NCI-H2227 (cell line): Measurements from ENCODE around the gene NAPG.
A peak's percentile ranks its signal among the peaks of the same experiment; 100 is the strongest.
"Not testable (repeated sequence)": the region's sequence is repeated elsewhere in the genome, so short reads cannot be mapped to it uniquely, and the experiment has no call there.

Experiments used
- DNase-seq: peaks from one replicate; lab custom pipeline; 2025; ENCODE audit not compliant: unreplicated experiment; lab: John Stamatoyannopoulos, UW

Gene NAPG

GRCh38 chr18:10525697-10526560 lies at the start of gene NAPG:
NAPG (plus strand) TSS chr18:10526027; CDS start chr18:10526103, 76 bp downstream.
- peak; percentile 98 for DNase-seq

DNA sequence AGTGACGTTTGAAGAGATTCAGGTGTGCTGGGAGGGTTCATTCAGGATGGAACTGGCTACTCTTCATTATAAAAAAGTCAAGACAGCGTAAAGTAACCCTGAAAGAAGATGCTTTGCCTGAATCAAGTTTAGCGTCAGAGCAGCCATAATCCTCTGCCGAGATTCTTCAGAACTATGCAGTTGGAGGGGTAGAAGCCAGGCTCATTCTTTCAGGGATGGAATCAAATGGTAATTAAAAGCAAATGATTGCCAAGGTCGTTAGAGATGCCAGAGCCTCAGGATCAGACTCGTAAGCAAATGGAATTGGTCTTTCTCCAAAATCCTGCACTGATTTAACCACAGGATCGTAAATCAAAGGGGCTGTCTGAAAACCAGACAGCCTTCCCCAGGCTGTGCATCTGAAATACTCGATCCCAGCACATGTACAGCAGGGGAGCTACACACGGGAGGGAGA lies 49.5 kb upstream of the NAPG start:
- no peak for DNase-seq

- no peak for DNase-seq
Observed at GRCh38 chr18:10477121-10477862, 48.5 kb upstream of the NAPG start.

- DNase-seq, result no peak
Observed at GRCh38 chr18:10477863-10478260, 48.0 kb upstream of the NAPG start.

DNA sequence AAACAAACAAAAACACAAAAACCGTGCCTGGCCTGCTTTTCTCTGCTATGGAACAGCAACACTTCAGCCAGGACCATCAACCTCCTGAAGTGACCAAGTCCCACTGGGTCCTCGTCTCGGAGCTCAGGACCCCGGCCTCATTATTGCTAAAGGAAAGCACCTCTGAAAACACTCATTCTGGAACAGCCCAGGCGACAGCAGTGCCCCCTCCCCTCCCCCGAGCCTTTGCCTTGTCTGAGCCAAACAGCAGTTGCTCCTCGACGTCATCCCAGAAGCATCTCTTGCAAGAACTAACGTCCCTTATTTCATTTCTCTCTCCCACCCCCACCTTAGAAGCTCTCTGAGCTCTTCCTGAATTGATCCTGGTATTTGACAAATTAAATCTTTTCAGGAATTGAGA lies 44.0 kb upstream of the NAPG start:
- no peak for DNase-seq

DNA sequence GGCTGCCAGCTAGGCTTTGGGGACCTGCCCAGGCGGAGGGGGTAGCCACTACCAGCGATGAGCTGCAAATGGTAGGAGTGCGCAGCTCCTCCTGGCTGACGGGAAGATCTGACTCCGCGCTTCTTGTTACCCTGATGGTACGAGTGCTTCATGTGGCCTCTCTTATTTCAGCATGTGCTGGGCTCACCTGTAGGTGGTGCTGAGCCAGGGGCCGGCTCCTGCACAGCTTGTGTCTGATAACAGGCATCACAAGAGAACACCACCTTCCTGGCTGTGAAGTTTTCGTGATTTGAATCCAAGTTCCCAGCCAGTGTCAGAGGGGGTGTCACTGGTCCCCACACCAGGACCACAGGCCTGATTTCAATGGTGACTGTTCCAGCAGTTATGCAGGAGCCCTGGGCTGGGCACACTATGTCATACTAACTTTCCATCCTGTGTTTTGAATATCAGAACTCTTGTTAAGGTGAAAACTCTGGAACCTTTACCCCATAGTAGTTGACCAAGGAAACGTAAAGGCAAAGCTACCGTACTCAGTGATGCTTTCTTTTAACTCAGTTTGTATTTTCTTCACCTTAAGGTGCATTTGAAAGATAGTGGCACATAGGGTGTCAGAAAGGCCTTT lies 43.4 kb upstream of the NAPG start:
- no peak for DNase-seq

DNA sequence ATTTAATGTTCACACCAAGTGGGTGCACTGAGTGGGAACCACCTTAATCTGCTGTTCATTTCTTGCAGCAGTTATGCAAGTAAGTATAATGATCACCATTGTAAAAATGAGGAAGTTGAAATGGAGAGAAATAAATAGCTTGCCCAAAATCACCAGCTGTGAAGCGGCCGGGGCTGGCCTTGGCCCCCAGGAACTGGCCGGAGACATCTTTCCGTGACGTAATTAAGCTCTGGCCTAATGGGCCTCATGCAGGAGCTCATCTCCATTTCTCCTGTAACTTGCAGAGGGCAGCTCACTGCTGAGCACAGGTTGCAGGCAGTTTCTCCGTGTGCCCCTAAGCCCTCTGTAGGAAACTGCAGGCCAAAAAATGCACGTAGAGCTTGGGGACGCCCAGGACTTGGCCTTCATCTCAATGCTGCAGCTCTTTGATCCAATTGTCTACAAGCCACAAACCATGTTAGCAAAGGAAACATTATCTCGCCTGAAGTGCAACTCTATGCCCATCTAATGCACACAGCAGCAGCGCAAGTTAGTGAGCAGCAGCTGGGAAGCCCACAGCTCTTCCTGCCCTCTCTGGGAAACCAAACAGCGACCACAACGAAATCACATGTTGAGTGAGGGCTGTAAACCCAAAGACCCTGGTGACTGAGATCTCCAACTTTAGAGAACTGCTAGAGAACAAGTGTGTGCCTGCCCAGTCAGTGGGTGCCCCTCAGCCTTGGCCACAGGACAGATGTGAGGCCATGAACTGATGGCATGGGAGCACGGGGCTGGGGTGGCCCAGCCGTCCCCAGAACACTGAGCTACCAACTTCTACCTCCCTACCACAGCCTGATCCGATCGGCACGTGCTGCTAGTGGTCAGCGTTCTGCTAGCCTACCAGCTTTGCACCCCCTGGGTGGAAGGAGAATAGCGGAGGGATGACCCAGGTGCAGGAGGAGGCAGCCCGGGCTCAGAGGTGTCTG lies 42.6 kb upstream of the NAPG start:
- no peak for DNase-seq

DNA sequence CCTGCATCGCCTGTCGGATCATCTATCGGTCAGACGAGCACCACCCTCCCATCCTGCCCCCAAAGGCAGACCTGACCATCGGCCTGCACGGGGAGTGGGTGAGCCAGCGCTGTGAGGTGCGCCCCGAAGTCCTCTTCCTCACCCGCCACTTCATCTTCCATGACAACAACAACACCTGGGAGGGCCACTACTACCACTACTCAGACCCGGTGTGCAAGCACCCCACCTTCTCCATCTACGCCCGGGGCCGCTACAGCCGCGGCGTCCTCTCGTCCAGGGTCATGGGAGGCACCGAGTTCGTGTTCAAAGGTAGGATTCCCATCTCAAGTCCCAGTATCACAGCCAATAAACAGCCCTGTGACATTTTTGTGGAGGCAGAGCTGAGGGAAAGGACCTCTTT lies 40.4 kb upstream of the NAPG start:
- DNase-seq, result no peak

GRCh38 chr18:10486362-10486761 lies 39.5 kb upstream of the NAPG start:
- no peak for DNase-seq

- no peak for DNase-seq
Observed at GRCh38 chr18:10487154-10487553, 38.7 kb upstream of the NAPG start.

DNA sequence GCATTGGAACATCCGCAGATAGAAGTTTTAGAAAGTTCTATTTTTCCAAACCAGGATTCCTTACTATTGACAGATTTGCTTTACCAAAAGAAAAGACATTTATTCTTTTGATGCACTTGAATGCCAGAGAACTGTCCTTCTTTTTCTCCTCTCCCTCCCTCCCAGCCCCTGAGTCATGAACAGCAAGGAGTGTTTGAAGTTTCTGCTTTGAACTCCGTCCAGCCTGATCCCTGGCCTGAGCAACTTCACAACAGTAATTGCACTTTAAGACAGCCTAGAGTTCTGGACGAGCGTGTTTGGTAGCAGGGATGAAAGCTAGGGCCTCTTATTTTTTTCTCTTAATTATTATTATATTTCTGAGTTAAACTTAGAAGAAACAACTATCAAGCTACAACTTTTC lies 37.8 kb upstream of the NAPG start:
- DNase-seq, result no peak

DNA sequence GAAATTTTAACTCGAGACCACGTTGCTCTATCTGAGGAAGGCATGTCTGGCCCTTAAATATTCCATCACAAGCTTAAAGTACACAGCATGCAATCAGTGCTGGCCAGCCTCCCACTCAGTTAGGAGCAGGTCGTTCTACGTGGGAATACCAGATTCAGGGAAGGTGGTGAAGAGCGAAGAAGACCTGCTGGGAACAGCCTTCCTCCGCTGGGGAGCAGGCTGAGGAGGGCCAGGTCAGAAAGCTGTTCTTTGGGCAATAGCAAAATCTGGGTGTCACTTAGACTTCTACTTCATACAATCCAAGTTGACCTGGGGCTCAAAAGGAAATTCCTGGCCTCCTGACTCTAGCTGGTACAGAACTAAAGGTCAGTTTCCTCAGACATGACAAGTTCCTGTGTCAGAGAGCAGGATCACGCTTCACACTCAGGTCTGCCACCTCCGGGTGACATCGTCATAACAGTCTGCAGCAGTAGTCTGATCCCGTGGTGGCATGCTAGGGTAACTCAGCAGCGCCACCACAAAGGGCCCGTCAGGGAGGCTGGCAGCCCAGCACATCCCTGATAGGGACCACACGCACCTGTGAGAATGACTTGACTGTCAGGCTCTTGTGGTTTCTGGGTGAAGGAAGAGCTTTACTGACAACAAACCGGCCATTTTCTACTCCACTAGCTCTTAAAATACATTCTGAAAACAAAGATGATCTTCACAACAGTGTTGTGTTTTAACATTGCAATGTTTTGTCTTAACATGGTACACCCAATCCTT lies 35.2 kb upstream of the NAPG start:
- DNase-seq, result no peak

DNA sequence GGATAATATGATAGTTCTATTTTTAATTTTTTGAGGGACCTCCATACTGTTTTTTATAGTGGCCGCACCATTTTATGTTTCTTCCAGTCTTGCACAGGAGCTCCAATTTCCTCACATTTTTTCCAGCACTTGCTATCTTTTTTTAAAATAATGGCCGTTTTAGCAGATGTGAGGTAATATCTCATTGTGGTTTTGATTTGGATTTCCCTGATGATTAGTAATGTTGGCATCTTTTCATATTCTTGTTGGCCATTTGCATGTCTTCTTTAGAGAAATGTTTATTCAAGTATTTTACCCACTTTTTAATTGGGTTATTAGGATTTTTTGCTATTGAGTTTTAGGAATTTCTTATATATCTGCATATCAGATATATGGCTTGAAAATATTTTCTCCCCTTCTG lies 29.9 kb upstream of the NAPG start:
- DNase-seq, result no peak

DNA sequence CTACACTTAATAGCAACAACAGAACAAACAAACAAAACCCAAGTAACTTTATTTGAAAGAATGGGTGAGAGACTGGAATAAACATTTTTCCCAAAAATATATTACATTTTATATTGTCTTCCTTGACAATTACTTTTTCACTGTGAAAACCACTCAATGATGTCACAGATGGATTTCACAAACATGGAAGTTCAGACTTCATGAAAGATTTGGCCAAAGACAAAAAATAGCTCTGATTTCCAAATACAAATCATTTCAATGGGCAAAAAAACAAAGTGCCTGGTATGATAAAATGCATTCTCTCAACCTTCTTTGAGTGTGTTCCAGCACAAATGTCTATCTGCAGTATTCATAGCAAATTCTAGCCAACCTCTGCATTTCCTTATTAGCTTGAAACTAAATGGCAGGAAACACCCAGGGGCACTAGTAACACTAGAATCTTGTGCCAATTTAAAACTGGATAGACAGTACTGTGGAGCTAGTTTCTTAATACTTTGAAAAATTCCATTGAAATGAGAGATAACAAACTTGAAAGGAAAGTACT lies 28.5 kb upstream of the NAPG start:
- DNase-seq, result no peak

- no peak for DNase-seq
Observed at GRCh38 chr18:10499230-10499629, 26.6 kb upstream of the NAPG start.

- no peak for DNase-seq
Observed at GRCh38 chr18:10500038-10500437, 25.8 kb upstream of the NAPG start.

DNA sequence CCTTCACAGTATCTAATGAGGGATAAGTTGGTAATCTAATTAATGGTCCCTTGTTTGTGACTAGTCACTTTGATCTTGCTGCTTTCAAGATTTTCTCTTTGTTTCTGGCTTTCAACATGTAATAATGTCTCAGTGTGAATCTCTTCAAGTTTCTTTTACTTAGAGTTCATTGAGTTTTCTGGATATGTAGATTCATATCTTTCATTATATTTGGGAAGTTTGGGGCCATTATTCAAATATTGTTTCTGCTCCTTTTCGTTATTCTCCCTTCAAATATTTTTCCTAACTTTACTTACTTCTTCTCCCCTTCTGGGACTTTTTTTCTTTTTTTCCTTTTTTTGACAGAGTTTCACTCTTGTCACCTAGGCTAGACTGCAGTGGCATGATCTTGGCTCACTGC lies 21.1 kb upstream of the NAPG start:
- DNase-seq, result no peak

DNA sequence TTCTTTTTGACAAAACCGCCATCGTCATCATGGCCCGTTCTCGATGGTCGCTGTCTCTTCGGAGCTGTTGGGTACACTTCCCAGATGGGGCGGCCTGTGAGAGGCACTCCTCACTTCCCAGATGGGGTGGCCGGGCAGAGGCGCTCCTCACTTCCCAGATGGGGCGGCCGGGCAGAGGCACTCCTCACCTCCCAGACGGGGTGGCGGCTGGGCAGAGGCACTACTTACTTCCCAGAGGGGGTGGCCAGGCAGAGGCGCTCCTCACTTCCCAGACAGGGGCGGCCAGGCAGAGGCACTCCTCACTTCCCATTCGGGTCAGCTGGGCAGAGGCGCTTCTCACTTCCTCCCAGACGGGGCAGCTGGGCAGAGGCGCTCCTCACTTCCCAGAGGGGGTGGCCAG lies 19.9 kb upstream of the NAPG start:
- DNase-seq, result not testable (repeated sequence)

DNA sequence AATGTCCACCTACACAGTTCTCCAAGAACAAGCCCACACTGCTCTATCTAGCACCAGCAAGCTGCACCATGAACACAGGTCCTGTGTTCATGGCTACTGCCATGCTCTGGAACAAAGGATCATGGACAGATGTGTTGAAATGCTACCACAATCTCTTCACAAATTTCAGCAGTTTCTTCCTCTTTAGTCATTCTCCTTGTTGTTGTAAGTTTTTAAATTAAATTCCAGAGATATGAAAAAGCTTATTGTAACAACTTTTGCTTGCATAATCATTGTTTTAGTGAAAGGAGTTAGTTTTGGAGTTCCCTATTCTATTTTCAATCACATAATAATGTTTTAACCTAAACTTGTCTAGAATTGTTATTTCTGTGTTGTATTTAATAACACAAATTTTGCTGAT lies 17.2 kb upstream of the NAPG start:
- no peak for DNase-seq

- DNase-seq, result no peak
Observed at GRCh38 chr18:10511236-10511635, 14.6 kb upstream of the NAPG start.
